GM23338 (cell line): ENCODE results near the gene HKDC1. TPM values are rescaled to one million over a fixed set of nuclear protein-coding genes. Genes with fewer than 3 reads are reported as not detected.

ENCODE experiments used
- ATAC-seq: fragments of 200-7000 bp; cut with Tn5 transposase; 3 replicates; pipeline ENCODE4 v1.9.1; 2020
- DNase-seq: peaks from one replicate; pipeline ENCODE4 v3.0.0-alpha.2; 2015; ENCODE audit warnings: low spot score
- H2AFZ ChIP-seq: fragments of 200-600 bp; sonication (generic); 2 replicates; pipeline ENCODE4 v1.8.0; 2016; ENCODE audit warnings: antibody characterized with exemption, mild to moderate bottlenecking, moderate library complexity
- H3F3A ChIP-seq: fragments of 200-600 bp; sonication (generic); replicated peaks from 2 replicates; pipeline ENCODE4 v1.8.0; 2017; ENCODE audit warnings: antibody characterized with exemption, mixed run types, low read depth
- H3K27ac ChIP-seq: fragments of 200-600 bp; sonication (generic); 2 replicates; pipeline ENCODE4 v1.6.1; 2016; ENCODE audit warnings: low read depth
- H3K27me3 ChIP-seq: fragments of 200-600 bp; sonication (generic); 2 replicates; pipeline ENCODE4 v1.8.0; 2016; ENCODE audit warnings: mild to moderate bottlenecking, mixed run types, moderate library complexity; ENCODE audit not compliant: insufficient read depth
- H3K36me3 ChIP-seq: fragments of 200-600 bp; sonication (generic); 2 replicates; pipeline ENCODE4 v1.8.0; 2016; ENCODE audit warnings: mild to moderate bottlenecking; ENCODE audit not compliant: insufficient read depth
- H3K4me1 ChIP-seq: fragments of 200-600 bp; sonication (generic); 2 replicates; pipeline ENCODE4 v1.8.0; 2016; ENCODE audit warnings: mild to moderate bottlenecking, moderate library complexity; ENCODE audit not compliant: insufficient read depth
- H3K4me2 ChIP-seq: fragments of 200-600 bp; sonication (generic); 2 replicates; pipeline ENCODE4 v1.7.1; 2017; ENCODE audit warnings: mixed run types
- H3K4me3 ChIP-seq: fragments of 200-600 bp; sonication (generic); 2 replicates; pipeline ENCODE4 v1.6.1; 2016; ENCODE audit warnings: mixed run types
- H3K79me2 ChIP-seq: fragments of 200-600 bp; sonication (generic); replicated peaks from 2 replicates; pipeline ENCODE4 v1.8.0; 2017; ENCODE audit warnings: mild to moderate bottlenecking; ENCODE audit not compliant: insufficient read depth
- H3K9me2 ChIP-seq: fragments of 200-600 bp; sonication (generic); 2 replicates; pipeline ENCODE4 v1.8.0; 2017; ENCODE audit not compliant: insufficient read depth
- H4K20me1 ChIP-seq: fragments of 200-600 bp; sonication (generic); replicated peaks from 2 replicates; pipeline ENCODE4 v1.8.0; 2017; ENCODE audit warnings: mild to moderate bottlenecking; ENCODE audit not compliant: insufficient read depth
- H3K27ac Mint-ChIP-seq: 2 replicates; pipeline ENCODE4 v1.8.0; 2020; ENCODE audit warnings: inconsistent platforms, mild to moderate bottlenecking, moderate library complexity, mixed read lengths
- H3K27me3 Mint-ChIP-seq: 3 replicates; pipeline ENCODE4 v1.8.0; 2022; ENCODE audit warnings: low read depth, mild to moderate bottlenecking, moderate library complexity, mixed read lengths, inconsistent platforms; ENCODE audit not compliant: insufficient read depth, poor library complexity
- H3K36me3 Mint-ChIP-seq: 3 replicates; pipeline ENCODE4 v1.8.0; 2021; ENCODE audit warnings: low read depth, mild to moderate bottlenecking, inconsistent platforms, moderate library complexity, mixed read lengths
- H3K4me1 Mint-ChIP-seq: 3 replicates; pipeline ENCODE4 v1.8.0; 2020; ENCODE audit warnings: mild to moderate bottlenecking, inconsistent platforms, mixed read lengths
- H3K4me3 Mint-ChIP-seq: 3 replicates; pipeline ENCODE4 v1.8.0; 2021; ENCODE audit warnings: moderate library complexity, mild to moderate bottlenecking, inconsistent platforms, mixed read lengths
- H3K9me3 Mint-ChIP-seq: 3 replicates; pipeline ENCODE4 v1.8.0; 2020; ENCODE audit warnings: moderate library complexity, mild to moderate bottlenecking, inconsistent platforms, mixed read lengths
- CREB1 ChIP-seq: fragments of 250-450 bp; sonication (Bioruptor Pico); IDR thresholded peaks from 2 replicates; pipeline ENCODE4 v1.5.0; 2020; ENCODE audit warnings: low read depth, mild to moderate bottlenecking, moderate library complexity
- CTCF ChIP-seq, 2 experiments: fragments of 200-600 bp in 1 of 2; sonication (generic) in 1 of 2; conservative IDR thresholded peaks; 2 replicates each; pipeline versions ENCODE4 v1.5.1 to v1.6.1; 2016 to 2017; ENCODE audit warnings: antibody characterized with exemption in 2 of 2, low read depth in 2 of 2, mild to moderate bottlenecking in 2 of 2, moderate library complexity in 1 of 2
- ETS1 ChIP-seq: IDR thresholded peaks from 2 replicates; pipeline ENCODE4 v1.6.1; 2016; ENCODE audit warnings: antibody characterized with exemption
- EZH2 ChIP-seq: fragments of 200-600 bp; sonication (generic); IDR thresholded peaks from one replicate; pipeline ENCODE4 v1.8.0; 2017; ENCODE audit warnings: antibody characterized with exemption, mild to moderate bottlenecking, low read depth; ENCODE audit not compliant: unreplicated experiment
- JUNB ChIP-seq: IDR thresholded peaks from one replicate; pipeline ENCODE4 v1.6.1; 2016; ENCODE audit warnings: antibody characterized with exemption; ENCODE audit not compliant: unreplicated experiment
- NANOG ChIP-seq: IDR thresholded peaks from 2 replicates; pipeline ENCODE4 v1.6.1; 2016; ENCODE audit warnings: antibody characterized with exemption, borderline replicate concordance
- POLR2AphosphoS5 ChIP-seq: IDR thresholded peaks from 2 replicates; pipeline ENCODE4 v1.6.1; 2016; ENCODE audit warnings: antibody characterized with exemption, low read depth
- STAT1 ChIP-seq: IDR thresholded peaks from one replicate; pipeline ENCODE4 v1.6.1; 2016; ENCODE audit warnings: antibody characterized with exemption; ENCODE audit not compliant: unreplicated experiment
- ZNF114 ChIP-seq: fragments of 250-450 bp; sonication (Bioruptor Pico); IDR thresholded peaks from 2 replicates; pipeline ENCODE4 v1.5.0; 2020; ENCODE audit warnings: mild to moderate bottlenecking, moderate library complexity
- ZNF331 ChIP-seq: fragments of 250-450 bp; sonication (Bioruptor Pico); IDR thresholded peaks from 2 replicates; pipeline ENCODE4 v1.5.0; 2020; ENCODE audit warnings: low read depth, mild to moderate bottlenecking, moderate library complexity
- ZNF462 ChIP-seq: fragments of 250-450 bp; sonication (Bioruptor Pico); IDR thresholded peaks from 2 replicates; pipeline ENCODE4 v1.5.0; 2020; ENCODE audit warnings: mild to moderate bottlenecking, moderate library complexity
- polyA plus RNA-seq: library from polyadenylated mRNA; unstranded; fragments of >200 nt; fragmentation: Nextera tagmentation; extraction: Ambion mirVana; gene quantifications from 2 replicates; pipeline ENCODE4 v1.2.1, GENCODE V29; 2016
- total RNA-seq: library from RNA; depleted of rRNA; stranded (reverse); fragments of >200 nt; shearing (Covaris generic); gene quantifications from 2 replicates; pipeline ENCODE4 v1.2.3, GENCODE V29; 2014

The HKDC1 gene
- total and polyA plus RNA-seq, 2 experiments from 2014 or later = 0.03 TPM; not detected in 1

- Histone ChIP-seq H3K36me3 (no peaks in the 10 kb centered on the region), H3K79me2 (no peaks in the 10 kb centered on the region), H4K20me1 (no peaks in the 10 kb centered on the region), H3K4me3 (no peak overlapping the region), H3F3A (no peaks in the 10 kb centered on the region), H3K4me2 (no peak overlapping the region), H2AFZ (no peak overlapping the region), H3K27me3 (no peaks in the 10 kb centered on the region), H3K27ac (no peak overlapping the region), H3K9me2 (no peaks in the 10 kb centered on the region), H3K4me1 (no peaks in the 10 kb centered on the region)
- H3K4me1 Mint-ChIP-seq = peaks cover 2% of the 10 kb centered on the region; the same call in 1 of the 3 replicates
- TF ChIP-seq STAT1 (no peak), ETS1 (no peak), NANOG (no peak), EZH2 (no peak), CTCF (conservative IDR thresholded peaks at IDR 0.05; ENCODE audit: low read depth in 2 of 2) (no peak), JUNB (no peak), ZNF114 (CRISPR knock-in tag) (no peak)
- DNase-seq (no peak), ATAC-seq (no peak)
- no peaks in the 10 kb centered on the region for H3K9me3 Mint-ChIP-seq
- no peak overlapping the region for H3K27ac Mint-ChIP-seq
- H3K36me3 Mint-ChIP-seq = no peaks in the 10 kb centered on the region
- H3K4me3 Mint-ChIP-seq = no peak overlapping the region
- no peaks in the 10 kb centered on the region for H3K27me3 Mint-ChIP-seq
Observed at GRCh38 chr10:69217119-69217754, 2.9 kb upstream of the HKDC1 start.

- H3K4me2 ChIP-seq = no peak overlapping the region
- Mint-ChIP-seq H3K36me3 (no peaks in the 10 kb centered on the region), H3K4me1 (peaks cover 7% of the 10 kb centered on the region), H3K27me3 (no peaks in the 10 kb centered on the region), H3K4me3 (no peak overlapping the region), H3K27ac (no peak overlapping the region), H3K9me3 (no peaks in the 10 kb centered on the region)
- no peak overlapping the region for H3K4me3 ChIP-seq
- H3K27ac ChIP-seq = no peak overlapping the region
- no peaks in the 10 kb centered on the region for H3K79me2 ChIP-seq
- no peaks in the 10 kb centered on the region for H3F3A ChIP-seq
- no peaks in the 10 kb centered on the region for H4K20me1 ChIP-seq
- H3K27me3 ChIP-seq = no peaks in the 10 kb centered on the region
- DNase-seq (no peak), ATAC-seq (no peak)
- no peaks in the 10 kb centered on the region for H3K9me2 ChIP-seq
- H3K36me3 ChIP-seq = no peaks in the 10 kb centered on the region
- no peaks in the 10 kb centered on the region for H3K4me1 ChIP-seq
- no peak overlapping the region for H2AFZ ChIP-seq
- TF ChIP-seq ZNF331 (CRISPR knock-in tag) (no peak), POLR2AphosphoS5 (no peak), NANOG (no peak), STAT1 (no peak), ZNF462 (no peak), CREB1 (CRISPR knock-in tag) (no peak)
Observed at GRCh38 chr10:69218831-69219230, 1.3 kb upstream of the HKDC1 start.
